T47D (cell line): ENCODE data around the gene CEBPA.

Experiments
- DNase-seq, 2 experiments: peaks; one replicate each; pipeline versions ENCODE4 v3.0.0 to v3.0.0-alpha.2; 2011 to 2012; ENCODE audit warnings: low read depth in 1 of 2, low spot score in 1 of 2
- JUND ChIP-seq: IDR thresholded peaks from 2 replicates; pipeline ENCODE4 v1.6.1; 2012; ENCODE audit warnings: low read depth
- in situ Hi-C: cut with HindIII; loops from 2 replicates; pipeline ENCODE4 v1.10.0; 2016; ENCODE audit warnings: low sequenced_read_pairs, low pct_unique_long_range_greater_than_20kb

Gene CEBPA

DNA sequence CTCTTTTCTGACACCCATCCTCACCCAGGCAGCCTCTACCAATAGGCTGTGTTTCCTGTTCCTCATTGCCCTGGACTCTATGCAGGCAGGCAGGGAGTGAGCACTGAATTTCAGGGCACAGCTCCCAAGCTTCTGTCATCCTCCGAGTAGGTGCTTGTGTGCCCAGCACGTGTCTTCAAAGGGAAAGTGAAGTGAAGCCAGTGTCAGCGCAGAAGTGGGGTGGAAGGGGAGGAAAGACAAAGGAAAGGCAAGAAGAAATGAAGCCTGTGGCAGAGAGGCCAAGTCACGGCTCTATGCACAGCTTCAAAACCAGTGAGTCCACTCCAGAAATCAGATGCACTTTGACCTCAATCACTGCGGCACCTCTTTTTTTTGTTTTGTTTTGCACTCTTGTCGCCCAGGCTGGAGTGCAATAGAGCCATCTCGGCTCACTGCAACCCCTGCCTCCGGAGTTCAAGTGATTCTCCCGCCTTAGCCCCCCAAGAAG is 16.9 kb downstream of the CEBPA start:
- no peak for DNase-seq
- in situ Hi-C loops = no loop called here
- TF ChIP-seq JUND = no peak

DNA sequence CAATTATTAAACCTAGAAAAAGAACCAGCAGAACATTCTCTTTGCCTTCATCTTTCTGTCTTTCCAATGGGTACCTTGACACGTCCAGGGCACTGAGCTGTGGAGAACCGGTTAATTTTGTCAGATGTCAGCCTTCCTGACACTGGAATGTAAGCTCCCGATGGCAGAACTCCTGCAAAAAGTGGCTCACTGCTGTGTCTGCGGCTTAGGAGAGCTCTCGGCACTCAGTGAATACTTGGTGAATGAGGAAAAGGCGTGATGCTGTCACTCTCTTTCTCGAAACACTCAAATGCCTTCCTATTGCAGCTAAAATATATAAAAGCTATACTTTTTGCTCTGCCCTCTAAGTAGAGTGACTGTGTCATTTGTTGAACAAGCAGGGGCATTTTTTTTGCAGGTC is 17.6 kb downstream of the CEBPA start:
- in situ Hi-C loops = no loop called here
- DNase-seq = no peak
- TF ChIP-seq JUND = no peak

DNA sequence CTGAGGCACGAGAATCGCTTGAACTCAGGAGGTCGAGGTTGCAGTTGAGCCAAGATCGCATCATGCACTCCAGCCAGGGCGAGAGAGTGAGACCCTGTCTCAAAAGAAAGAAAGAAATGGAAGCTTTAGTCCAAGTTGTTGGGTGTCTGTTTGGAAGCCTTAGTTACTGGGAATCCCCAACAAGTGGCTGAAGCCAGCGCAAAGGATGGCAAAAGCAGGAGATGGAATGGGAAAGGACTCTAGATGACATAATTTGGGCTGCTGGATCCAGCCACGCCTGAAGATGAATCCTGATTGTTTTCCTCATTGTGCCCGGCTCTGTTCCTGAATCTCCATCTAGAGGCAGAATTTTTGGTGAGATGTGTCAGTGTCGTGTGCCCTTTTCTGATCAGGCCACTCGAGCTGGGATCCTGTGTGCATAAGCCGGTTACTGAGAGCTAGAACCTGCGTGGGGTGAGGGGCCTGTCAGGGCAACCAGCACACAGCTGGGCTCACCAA is 18.1 kb downstream of the CEBPA start:
- no peak for TF ChIP-seq JUND
- DNase-seq = no peak
- in situ Hi-C loops = no loop called here

DNA sequence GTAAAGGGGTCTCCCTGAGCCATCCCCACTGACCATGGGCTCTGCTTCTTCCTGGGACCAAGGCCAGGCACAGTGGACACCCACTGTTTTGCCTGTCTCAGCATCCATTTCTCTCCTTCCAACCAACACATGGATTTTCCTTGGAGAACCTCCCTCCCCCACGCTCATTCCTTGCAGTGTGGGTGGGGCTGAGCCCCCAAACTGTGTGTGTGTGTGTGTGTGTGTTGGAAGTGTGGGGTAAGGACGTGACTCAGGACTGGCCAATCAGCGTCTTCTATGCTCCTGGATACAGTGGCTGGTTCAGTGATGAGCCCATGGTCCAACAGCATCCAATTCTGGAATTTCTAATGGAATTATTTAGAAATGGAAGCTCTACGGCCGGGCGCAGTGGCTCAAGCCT is 18.7 kb downstream of the CEBPA start:
- in situ Hi-C loops = no loop called here
- no peak for DNase-seq
- no peak for TF ChIP-seq JUND

DNA sequence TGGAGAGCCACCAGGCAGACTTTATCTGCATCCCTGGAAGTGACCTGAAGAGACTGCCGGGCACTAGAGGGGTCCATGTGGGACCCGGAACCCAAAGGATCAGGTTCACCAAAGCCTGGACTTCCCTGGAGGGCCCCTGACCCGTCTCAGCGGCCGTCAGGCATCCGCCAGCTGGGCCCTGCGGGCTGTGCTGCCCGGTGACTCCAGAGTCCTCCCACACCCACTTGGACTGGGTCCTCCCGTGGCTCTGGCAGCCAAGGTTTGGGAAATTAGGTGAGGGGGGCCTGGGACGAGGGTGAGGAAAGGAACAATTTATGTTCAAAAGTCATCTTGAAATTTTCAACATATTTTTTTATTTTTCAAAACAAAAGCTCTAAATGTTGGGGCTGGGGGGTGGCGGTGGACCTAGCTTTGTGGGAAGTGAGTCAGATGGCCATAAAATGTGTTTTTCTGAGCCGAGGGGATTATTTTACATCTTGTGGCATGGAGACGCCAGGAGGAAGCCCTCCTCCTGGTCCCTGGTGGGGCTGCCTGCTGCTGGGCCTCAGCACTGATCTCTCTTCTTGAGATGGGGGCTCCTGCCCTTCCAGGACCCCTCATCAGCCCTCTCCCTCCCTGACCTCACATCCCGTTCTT is 20.2 kb downstream of the CEBPA start:
- DNase-seq = no peak
- in situ Hi-C loops = no loop called here
- no peak for TF ChIP-seq JUND

DNA sequence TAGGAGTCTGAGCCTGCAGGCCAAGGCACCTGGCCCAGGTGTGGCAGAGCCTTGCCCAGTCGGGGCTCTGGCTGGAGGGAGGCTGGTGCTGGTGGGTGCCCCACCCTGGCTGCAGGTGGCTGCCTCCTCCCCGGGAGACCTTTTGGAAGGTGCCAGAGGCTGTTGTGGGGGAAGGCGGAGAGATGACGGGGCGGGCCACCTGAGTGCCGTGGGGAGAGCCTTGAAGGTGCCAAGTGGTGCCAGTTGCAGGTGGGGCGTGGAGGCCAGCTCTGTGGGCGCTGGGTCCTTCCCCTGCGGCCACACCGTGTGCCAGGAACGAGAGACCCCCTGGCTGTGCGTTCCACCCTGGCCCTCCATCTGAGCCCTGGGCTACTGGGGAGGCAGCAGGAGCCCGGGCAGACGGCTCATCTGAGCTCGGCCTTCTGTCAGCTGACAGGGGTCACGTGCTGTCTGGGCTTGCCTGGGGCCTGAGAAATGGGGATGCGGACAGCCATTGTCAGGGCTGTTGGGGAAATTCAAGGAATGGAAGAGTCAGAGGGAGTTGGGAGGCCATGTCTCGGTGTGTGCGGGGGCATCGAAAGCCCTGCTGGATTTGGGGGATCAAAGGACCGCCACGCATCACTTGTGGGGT is 20.9 kb downstream of the CEBPA start:
- no peak for TF ChIP-seq JUND
- DNase-seq = no peak
- in situ Hi-C loops = no loop called here

DNA sequence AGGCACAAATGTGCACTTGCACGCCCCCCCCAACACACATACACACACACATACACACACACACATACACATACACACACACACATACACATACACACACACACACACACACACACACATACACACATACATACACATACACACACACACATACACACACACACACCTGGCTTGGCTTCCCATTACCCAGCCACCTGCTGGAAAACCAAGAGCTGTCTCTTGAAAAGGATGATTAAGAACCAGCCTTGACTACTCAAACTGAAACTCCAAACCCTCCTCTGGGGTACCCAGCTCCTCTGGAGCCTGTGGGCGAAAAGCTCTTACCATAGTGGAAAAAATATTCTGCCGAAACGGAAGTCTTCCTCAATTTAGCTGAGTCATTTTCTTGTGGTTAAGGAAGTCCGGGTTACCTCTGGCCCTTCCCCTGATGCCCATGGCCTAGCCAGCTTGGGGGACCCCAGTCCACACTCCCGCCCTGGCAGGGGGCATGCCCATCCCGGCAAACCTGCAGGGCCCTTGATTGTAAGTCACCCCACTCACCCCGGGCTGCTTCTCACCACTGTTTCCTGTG is 21.9 kb downstream of the CEBPA start:
- no peak for DNase-seq
- in situ Hi-C loops = no loop called here
- TF ChIP-seq JUND = no peak

- in situ Hi-C loops = no loop called here
- TF ChIP-seq JUND = no peak
- no peak for DNase-seq
Measured at GRCh38 chr19:33279430-33280350, 22.6 kb downstream of the CEBPA start.

GRCh38 chr19:33278403-33279269 is 23.7 kb downstream of the CEBPA start:
- DNase-seq = no peak
- no peak for TF ChIP-seq JUND
- in situ Hi-C loops = no loop called here

DNA sequence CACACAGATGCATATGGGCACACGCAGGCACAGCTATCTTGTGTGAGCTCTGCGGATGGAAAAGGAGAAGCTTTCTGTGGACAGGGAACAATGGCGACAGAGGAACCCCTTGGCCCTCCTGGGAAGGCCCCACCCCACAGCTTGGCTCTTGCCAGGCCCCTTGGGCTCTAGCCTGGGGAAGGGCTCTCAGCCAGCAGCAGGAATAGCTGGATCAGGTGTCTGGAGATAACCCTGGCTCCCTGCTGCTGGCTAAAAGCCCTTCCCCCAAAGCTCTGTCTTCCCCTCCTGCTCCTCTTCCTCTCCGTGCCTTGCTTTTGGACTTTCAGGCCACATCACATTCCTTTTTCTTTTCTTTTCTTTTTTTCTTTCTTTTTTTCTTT is 24.3 kb downstream of the CEBPA start:
- TF ChIP-seq JUND = no peak
- in situ Hi-C loops = no loop called here
- DNase-seq = no peak

DNA sequence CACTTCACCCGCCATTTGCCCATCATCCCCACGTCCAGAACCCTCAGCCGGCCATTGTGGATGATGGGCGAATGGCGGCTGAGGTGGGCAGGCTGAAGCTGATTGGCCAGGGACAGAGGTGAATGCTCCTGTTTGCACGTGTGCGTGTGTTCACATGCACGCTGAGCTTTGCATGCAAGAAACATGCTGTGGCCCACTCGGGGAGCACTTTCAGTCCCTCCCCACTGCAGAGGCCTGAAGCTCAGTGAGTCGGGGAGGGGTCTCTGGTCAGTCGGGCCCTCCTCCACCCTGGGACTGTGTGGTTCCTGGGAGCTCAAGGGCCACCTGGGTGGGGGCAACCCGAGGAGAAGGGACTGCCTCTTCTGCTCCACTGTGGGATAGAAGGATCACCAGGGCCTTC is 24.9 kb downstream of the CEBPA start:
- in situ Hi-C loops = no loop called here
- DNase-seq = no peak
- TF ChIP-seq JUND = no peak
